Measurements from ENCODE around the gene CEBPZ.
A peak's percentile ranks its signal among the peaks of the same experiment; 100 is the strongest.

Gene CEBPZ

GRCh38 chr2:37180006-37180639, 51.3 kb downstream of the CEBPZ start:
- DNase-seq (ENCODE audit: low read depth in 2 of 2): no peak

GRCh38 chr2:37173741-37174140, 57.7 kb downstream of the CEBPZ start:
- no peak for DNase-seq (ENCODE audit: low read depth in 2 of 2)

- no peak for DNase-seq (ENCODE audit: low read depth in 2 of 2)
Measured at GRCh38 chr2:37171624-37171950, 59.8 kb downstream of the CEBPZ start.

DNA sequence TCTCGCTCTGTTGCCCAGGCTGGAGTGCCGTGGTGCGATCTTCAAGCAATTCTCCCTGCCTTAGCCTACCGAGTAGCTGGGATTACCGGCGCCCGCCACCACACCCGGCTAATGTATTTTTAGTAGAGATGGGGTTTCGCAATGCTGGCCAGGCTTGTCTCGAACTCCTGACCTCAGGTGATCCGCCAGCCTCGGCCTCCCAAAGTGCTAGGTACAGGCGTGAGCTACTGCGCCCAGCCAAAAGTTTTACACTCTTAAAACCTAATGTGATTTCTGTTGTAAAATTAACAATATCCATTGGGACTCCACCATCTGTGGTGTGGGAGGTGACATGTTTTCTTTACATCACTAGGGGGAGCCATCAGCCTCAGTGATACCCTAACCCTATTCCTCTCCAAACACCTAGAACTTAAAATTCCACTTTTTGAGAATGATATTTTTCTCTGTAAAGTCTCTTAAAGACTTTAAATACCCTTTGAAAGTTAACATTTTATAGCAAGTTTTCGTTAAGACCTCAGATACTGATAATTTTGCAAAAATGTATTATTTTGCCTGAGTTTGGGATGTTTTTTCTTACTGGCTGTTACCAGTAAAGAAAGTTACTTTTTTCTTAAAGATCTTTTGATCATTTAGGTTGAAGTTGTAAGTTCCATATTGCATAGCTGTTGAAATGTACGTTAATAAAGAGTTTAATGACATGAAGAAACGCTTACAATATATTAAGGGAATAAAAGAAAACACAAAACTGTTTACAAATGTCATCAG, 63.0 kb downstream of the CEBPZ start:
- DNase-seq (ENCODE audit: low read depth in 2 of 2): no peak

GRCh38 chr2:37167636-37168180, 63.7 kb downstream of the CEBPZ start:
- DNase-seq (ENCODE audit: low read depth in 2 of 2): no peak

- no peak for DNase-seq (ENCODE audit: low read depth in 2 of 2)
Measured at GRCh38 chr2:37164757-37165156, 66.6 kb downstream of the CEBPZ start.

DNA sequence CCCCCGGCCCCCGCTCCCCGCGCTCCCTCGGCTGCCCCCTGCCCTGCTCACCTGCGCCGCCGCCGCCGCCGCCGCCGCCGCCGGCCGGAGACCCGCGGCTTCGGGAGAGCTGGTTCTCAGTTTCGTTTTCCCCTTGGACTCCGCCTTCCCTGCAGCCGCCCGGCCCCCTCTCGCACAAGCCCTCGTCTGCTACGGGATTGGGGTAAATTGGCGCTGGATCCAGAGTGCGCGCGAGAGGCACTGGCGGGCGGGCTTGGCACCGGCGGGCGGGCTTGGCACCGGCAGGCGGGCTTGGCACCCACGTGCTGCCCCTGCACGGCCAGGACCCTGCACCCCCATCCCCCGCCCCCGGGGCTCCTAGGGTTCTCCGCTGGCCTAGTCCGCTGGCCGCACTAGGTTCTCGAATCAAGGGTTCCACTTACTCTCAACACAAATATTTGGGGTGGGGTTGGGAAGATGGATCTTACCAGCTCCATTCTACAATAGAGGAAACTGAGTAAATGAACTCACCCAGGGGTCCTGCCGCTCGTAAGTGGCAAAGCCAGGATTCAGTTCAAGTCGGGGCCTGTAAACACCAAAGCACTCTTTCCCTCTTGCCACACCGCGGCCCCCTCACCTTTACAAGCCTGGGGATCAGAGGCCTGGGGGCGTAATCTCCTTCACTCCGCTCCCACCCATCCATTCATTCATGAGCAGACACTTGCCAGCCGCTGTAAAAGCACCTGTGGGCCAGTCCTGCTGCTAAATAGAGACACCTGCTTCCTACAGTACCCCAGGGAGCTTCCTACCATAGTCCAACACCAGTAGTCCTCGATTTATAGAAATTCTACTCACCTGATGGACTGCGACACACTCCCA, 74.3 kb downstream of the CEBPZ start, which contains the start of gene EIF2AK2:
Gene EIF2AK2, minus strand, starts transcription at position 124 of the 858 bp plus-strand sequence. CDS start 9,174 bp downstream, outside the sequence.
- peak; percentile 53 to 75 for DNase-seq (ENCODE audit: low read depth in 2 of 2)

- peak in 1 of 2 donors; percentile 11 for DNase-seq (ENCODE audit: low read depth in 2 of 2)
Measured at GRCh38 chr2:37156071-37156856, 75.1 kb downstream of the CEBPZ start.

GRCh38 chr2:37154785-37155184, 76.6 kb downstream of the CEBPZ start:
- no peak for DNase-seq (ENCODE audit: low read depth in 2 of 2)

DNA sequence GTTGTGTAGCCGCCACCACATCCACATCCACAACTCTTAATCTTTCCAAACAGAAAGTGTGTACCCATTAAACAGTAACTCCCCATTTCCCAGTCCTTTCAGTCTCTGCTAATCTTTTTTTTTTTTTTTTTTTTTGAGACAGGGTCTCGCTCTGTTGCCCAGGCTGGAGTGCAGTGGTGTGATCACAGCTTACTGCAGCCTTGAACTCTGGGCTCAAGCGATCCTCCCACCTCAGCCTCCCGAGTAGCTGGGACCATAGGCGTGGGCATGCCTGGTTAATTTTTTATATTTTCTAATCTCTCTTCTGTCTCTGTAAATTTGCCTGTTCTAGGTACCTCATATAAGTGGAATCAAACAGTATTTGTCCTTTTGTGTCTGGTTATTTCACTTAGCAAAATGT, 78.2 kb downstream of the CEBPZ start:
- no peak for DNase-seq (ENCODE audit: low read depth in 2 of 2)

Data from stimulated activated CD8-positive, alpha-beta memory T cell treated with anti-CD3 and anti-CD28 coated beads, Interleukin-7, amount 100 ng/mL, for 1 hour (primary cell).